Heart right ventricle (tissue), 16 donors: ENCODE data around the gene TNFAIP2. TPM values are rescaled to one million over a fixed set of nuclear protein-coding genes. Genes with fewer than 3 reads are reported as not detected.
"Not testable (repeated sequence)": the region's sequence is repeated elsewhere in the genome, so short reads cannot be mapped to it uniquely, and the experiment has no call there.

Source experiments
- ATAC-seq, 8 donors: fragments of 200-7000 bp; cut with Tn5 transposase; one replicate each; pipeline ENCODE4 v1.9.1; 2020; ENCODE audit warnings: mild to moderate bottlenecking in 8 of 8, moderate library complexity in 8 of 8, moderate number of reproducible peaks in 1 of 8
- DNase-seq, 2 donors: peaks; one replicate each; pipeline ENCODE4 v3.0.0-alpha.2; 2020
- H3K27ac ChIP-seq, 10 donors: fragments of 200-600 bp; sonication (generic) in 2 of 10; one replicate each; pipeline versions ENCODE4 v1.5.0 to v1.8.0; 2020 to 2022; ENCODE audit warnings: mild to moderate bottlenecking in 3 of 10
- H3K27me3 ChIP-seq, 7 donors: fragments of 200-600 bp; one replicate each; pipeline ENCODE4 v1.8.0; 2021 to 2022; ENCODE audit warnings: mild to moderate bottlenecking in 2 of 7
- H3K36me3 ChIP-seq, 9 donors: fragments of 200-600 bp; sonication (generic) in 1 of 9; one replicate each; pipeline versions ENCODE4 v1.5.0 to v1.8.0; 2020 to 2022; ENCODE audit warnings: mild to moderate bottlenecking in 2 of 9
- H3K4me1 ChIP-seq, 9 donors: fragments of 200-600 bp; sonication (generic) in 1 of 9; one replicate each; pipeline versions ENCODE4 v1.5.0 to v1.8.0; 2020 to 2022; ENCODE audit warnings: mild to moderate bottlenecking in 4 of 9
- H3K4me3 ChIP-seq, 10 donors: fragments of 200-600 bp; sonication (generic) in 2 of 10; one replicate each; pipeline versions ENCODE4 v1.5.0 to v1.8.0; 2020 to 2022; ENCODE audit warnings: mild to moderate bottlenecking in 7 of 10, moderate library complexity in 2 of 10
- H3K9me3 ChIP-seq, 11 donors: fragments of 200-600 bp in 10 of 11; sonication (generic) in 2 of 11; one replicate each; pipeline versions ENCODE4 v1.5.0 to v1.8.0; 2013 to 2022; ENCODE audit warnings: mild to moderate bottlenecking in 2 of 11, control low read depth in 1 of 11, moderate library complexity in 1 of 11
- CTCF ChIP-seq, 9 donors: fragments of 200-600 bp; sonication (generic) in 2 of 9; IDR thresholded peaks; one replicate each; pipeline versions ENCODE4 v1.5.0 to v1.8.0; 2021 to 2022; ENCODE audit warnings: antibody characterized with exemption in 9 of 9, mild to moderate bottlenecking in 5 of 9, moderate library complexity in 1 of 9
- WGBS, 2 donors: extraction: QIAGEN DNeasy Blood & Tissue Kit; methylation state at CpG; one replicate each; pipeline ENCODE4 v1.1.7; 2013; ENCODE audit warnings: inconsistent platforms in 1 of 2; 5-methylcytosine and 5-hydroxymethylcytosine counted together
- intact Hi-C, 10 donors: fragments of 100-400 bp; cut with DNase I; formaldehyde crosslinking; loops; one replicate each; pipeline versions ENCODE4 v1.11.1 to v1.14.2; 2022
- polyA plus RNA-seq, 2 donors: library from polyadenylated mRNA; stranded (reverse); fragments of 200-250 nt; gene quantifications; one replicate each; pipeline ENCODE4 v1.2.3, GENCODE V29; 2013
- total RNA-seq, 10 donors: library from RNA; stranded (reverse); fragmentation: NEBNext Ultra II Directional in 3 of 10; extraction: Animal tissue kit (Norgen Biotek cat#: 25700) in 3 of 10; gene quantifications; one replicate each; pipeline versions ENCODE4 v1.2.1 to v1.2.4, GENCODE V29; 2021 to 2023
- donor health status: Arrhythmogenic right ventricular cardiomyopathy.
- donor health status: ischemic (EF 13 %, LVEDD 7.1; RV severe dilation, severe dysfunction).
- donor health status: healthy with polysubstance abuse.
- donor health status: DM: no; HTN: yes; CAD: no.
- donor health status: DM: no; HTN: no; CAD: no.
- donor health status: ischemic (EF 25% LVEDD 6.9; RV normal size, moderate dysfunction).
- donor health status: ischemic (EF 25% LVEDD 5.7; RV mildly dilated, moderate dysfunction).
- donor health status: healthy.
- donor health status: DM: yes; HTN: yes; CAD: no.
- donor health status: Ischemic cardiomyopathy.
- donor health status: ischemic (EF 35%, LVEDD 5.7; RV mildly dilated, moderate dysfunction).
- donor health status: nonischemic (EF 11% LVEDD 7.7; RV severe dilation, severe dysfunction).
- donor health status: DM: yes; HTN: yes; CAD: no.
- donor health status: PGD.
- donor health status: ischemic (EF 29% LVEDD 5.4; RV normal size, mild dysfunction).
- donor health status: nonischemic (EF 23%, LVEDD 6.1; RV moderate dilation, normal function).

The TNFAIP2 gene
- total and polyA plus RNA-seq, 12 donors = 21.8 to 138 (median 42.0) TPM

- H3K27me3 ChIP-seq = peaks cover 0 to 9% (median 0%) of the 10 kb centered on the region in 7 donors
- no peak for ATAC-seq
- peaks cover 0 to 20% (median 0%) of the 10 kb centered on the region in 11 donors for H3K9me3 ChIP-seq
- H3K4me3 ChIP-seq = no peak overlapping the region
- intact Hi-C loops = no loop called here
- WGBS, 2 donors = 71 to 72% methylated on average over 9 of the region's 9 CpGs
- no peak for DNase-seq
- peaks cover 0 to 6% (median 0%) of the 10 kb centered on the region in 9 donors for H3K4me1 ChIP-seq
- no peaks in the 10 kb centered on the region for H3K36me3 ChIP-seq
- TF ChIP-seq CTCF (IDR thresholded peaks at IDR 0.05) = no peak
- H3K27ac ChIP-seq = no peak overlapping the region
These were observed 41.5 kb downstream of the TNFAIP2 start for GRCh38 chr14:103164779-103165178.

- H3K27me3 ChIP-seq = peaks cover 0 to 9% (median 0%) of the 10 kb centered on the region in 7 donors
- H3K36me3 ChIP-seq = no peaks in the 10 kb centered on the region
- H3K4me1 ChIP-seq = peaks cover 0 to 6% (median 0%) of the 10 kb centered on the region in 9 donors
- intact Hi-C loops = no loop called here
- ATAC-seq (peak in 1 of 8 donors; percentile 54), DNase-seq (no peak)
- no peak for TF ChIP-seq CTCF (IDR thresholded peaks at IDR 0.05)
- no peak overlapping the region for H3K27ac ChIP-seq
- no peak overlapping the region for H3K4me3 ChIP-seq
- WGBS, 2 donors = 79 to 90% methylated on average over 6 of the region's 6 CpGs
- peaks cover 0 to 25% (median 3%) of the 10 kb centered on the region in 11 donors for H3K9me3 ChIP-seq
These were observed 42.1 kb downstream of the TNFAIP2 start for GRCh38 chr14:103165323-103165722.

GRCh38 chr14:103169954-103170353 is 46.7 kb downstream of the TNFAIP2 start:
- Histone ChIP-seq H3K9me3 (peaks cover 0 to 45% (median 3%) of the 10 kb centered on the region in 11 donors), H3K27me3 (peaks cover 0 to 5% (median 0%) of the 10 kb centered on the region in 7 donors), H3K36me3 (no peaks in the 10 kb centered on the region), H3K27ac (no peak overlapping the region), H3K4me3 (no peak overlapping the region), H3K4me1 (peaks cover 0 to 12% (median 0%) of the 10 kb centered on the region in 9 donors)
- ATAC-seq = no peak
- intact Hi-C loops = no loop called here
- WGBS, 2 donors = 94% methylated on average over 6 of the region's 6 CpGs
- no peak for DNase-seq
- TF ChIP-seq CTCF (IDR thresholded peaks at IDR 0.05) = no peak

- DNase-seq, H3K27ac ChIP-seq, H3K4me3 ChIP-seq, intact Hi-C loops, ATAC-seq, H3K36me3 ChIP-seq, H3K27me3 ChIP-seq: not testable (repeated sequence)
- Histone ChIP-seq H3K9me3 (peaks cover 0 to 54% (median 3%) of the 10 kb centered on the region in 11 donors), H3K4me1 (peaks cover 0 to 12% (median 0%) of the 10 kb centered on the region in 9 donors)
- 71 to 78% methylated on average over 2 of the region's 2 CpGs for WGBS, 2 donors
These were observed 47.9 kb downstream of the TNFAIP2 start for GRCh38 chr14:103171206-103171605.

- H3K4me1 ChIP-seq = peaks cover 0 to 12% (median 0%) of the 10 kb centered on the region in 9 donors
- no peaks in the 10 kb centered on the region for H3K27me3 ChIP-seq
- H3K36me3 ChIP-seq = no peaks in the 10 kb centered on the region
- H3K27ac ChIP-seq = no peak overlapping the region
- ATAC-seq (no peak), DNase-seq (no peak)
- no peak for TF ChIP-seq CTCF (IDR thresholded peaks at IDR 0.05)
- WGBS, 2 donors = 69 to 72% methylated on average over 5 of the region's 5 CpGs
- H3K4me3 ChIP-seq = no peak overlapping the region
- intact Hi-C loops = no loop called here
- peaks cover 0 to 53% (median 3%) of the 10 kb centered on the region in 11 donors for H3K9me3 ChIP-seq
These were observed 49.7 kb downstream of the TNFAIP2 start for GRCh38 chr14:103172921-103173320.

- DNase-seq, H3K4me3 ChIP-seq, H3K36me3 ChIP-seq, intact Hi-C loops, H3K27ac ChIP-seq, H3K27me3 ChIP-seq, ATAC-seq: not testable (repeated sequence)
- Histone ChIP-seq H3K9me3 (peaks cover 0 to 48% (median 3%) of the 10 kb centered on the region in 11 donors), H3K4me1 (peaks cover 0 to 12% (median 0%) of the 10 kb centered on the region in 9 donors)
- whole genome bisulfite sequencing, 2 donors = 45 to 47% methylated on average over 2 of the region's 2 CpGs
These were observed 50.6 kb downstream of the TNFAIP2 start for GRCh38 chr14:103173887-103174286.

GRCh38 chr14:103176176-103176575 is 52.9 kb downstream of the TNFAIP2 start:
- H3K9me3 ChIP-seq = peaks cover 0 to 33% (median 0%) of the 10 kb centered on the region in 11 donors
- 74 to 79% methylated on average over 4 of the region's 4 CpGs for WGBS, 2 donors
- not testable (repeated sequence) for H3K27ac ChIP-seq, DNase-seq, H3K27me3 ChIP-seq, ATAC-seq, H3K36me3 ChIP-seq, H3K4me3 ChIP-seq
- peaks cover 0 to 12% (median 0%) of the 10 kb centered on the region in 9 donors for H3K4me1 ChIP-seq
- intact Hi-C loops = loop anchor here in 1 of 10 donors (5.0 kb wide), 1 partner anchor 74 kb away; no protein-coding TSS in a partner anchor
